ENCODE results near the gene KCNJ12. TPM values are rescaled to one million over a fixed set of nuclear protein-coding genes. Genes with fewer than 3 reads are reported as not detected.
"Not testable (repeated sequence)": the region's sequence is repeated elsewhere in the genome, so short reads cannot be mapped to it uniquely, and the experiment has no call there.

KCNJ12 gene
- total RNA-seq, 1 donor, result under 0.01 TPM

GRCh38 chr17:21410371-21410770 is 34.2 kb downstream of the KCNJ12 start:
- not testable (repeated sequence) for DNase-seq (ENCODE audit: low read depth); H3K4me3 ChIP-seq (ENCODE audit: low read depth, low read length)

- DNase-seq (ENCODE audit: low read depth); H3K4me3 ChIP-seq (ENCODE audit: low read depth, low read length): not testable (repeated sequence)
Observed at GRCh38 chr17:21410906-21411678, 34.9 kb downstream of the KCNJ12 start.

GRCh38 chr17:21411679-21412205 is 35.6 kb downstream of the KCNJ12 start:
- DNase-seq (ENCODE audit: low read depth); H3K4me3 ChIP-seq (ENCODE audit: low read depth, low read length): not testable (repeated sequence)

GRCh38 chr17:21412207-21412681 is 36.1 kb downstream of the KCNJ12 start:
- not testable (repeated sequence) for H3K4me3 ChIP-seq (ENCODE audit: low read depth, low read length); DNase-seq (ENCODE audit: low read depth)

- not testable (repeated sequence) for H3K4me3 ChIP-seq (ENCODE audit: low read depth, low read length); DNase-seq (ENCODE audit: low read depth)
Observed at GRCh38 chr17:21413570-21414279, 37.6 kb downstream of the KCNJ12 start.

- not testable (repeated sequence) for DNase-seq (ENCODE audit: low read depth); H3K4me3 ChIP-seq (ENCODE audit: low read depth, low read length)
Observed at GRCh38 chr17:21414616-21415015, 38.5 kb downstream of the KCNJ12 start.

GRCh38 chr17:21415166-21415990 is 39.2 kb downstream of the KCNJ12 start:
- not testable (repeated sequence) for DNase-seq (ENCODE audit: low read depth); H3K4me3 ChIP-seq (ENCODE audit: low read depth, low read length)

GRCh38 chr17:21416471-21416981 is 40.4 kb downstream of the KCNJ12 start:
- not testable (repeated sequence) for DNase-seq (ENCODE audit: low read depth); H3K4me3 ChIP-seq (ENCODE audit: low read depth, low read length)

GRCh38 chr17:21417349-21417748 is 41.2 kb downstream of the KCNJ12 start:
- not testable (repeated sequence) for H3K4me3 ChIP-seq (ENCODE audit: low read depth, low read length); DNase-seq (ENCODE audit: low read depth)

- no peak for TF ChIP-seq CTCF (IDR thresholded peaks at IDR 0.05; ENCODE audit: insufficient read depth, low read depth, low read length)
- H3K4me3 ChIP-seq (ENCODE audit: low read depth, low read length), result no peak overlapping the region
- no peak for DNase-seq (ENCODE audit: low read depth)
Observed at GRCh38 chr17:21417921-21418320, 41.8 kb downstream of the KCNJ12 start.

- no peak overlapping the region for H3K4me3 ChIP-seq (ENCODE audit: low read depth, low read length)
- DNase-seq (ENCODE audit: low read depth), result no peak
- no peak for TF ChIP-seq CTCF (IDR thresholded peaks at IDR 0.05; ENCODE audit: insufficient read depth, low read depth, low read length)
Observed at GRCh38 chr17:21418446-21419298, 42.5 kb downstream of the KCNJ12 start.

All from fibroblast of villous mesenchyme (primary cell).